Heart right ventricle (tissue), 16 donors: ENCODE results near the gene AP1G1. TPM values are rescaled to one million over a fixed set of nuclear protein-coding genes. Genes with fewer than 3 reads are reported as not detected.

Experiments used
- ATAC-seq, 8 donors: fragments of 200-7000 bp; cut with Tn5 transposase; one replicate each; pipeline ENCODE4 v1.9.1; 2020; ENCODE audit warnings: mild to moderate bottlenecking in 8 of 8, moderate library complexity in 8 of 8, moderate number of reproducible peaks in 1 of 8
- DNase-seq, 2 donors: peaks; one replicate each; pipeline ENCODE4 v3.0.0-alpha.2; 2020
- H3K27ac ChIP-seq, 10 donors: fragments of 200-600 bp; sonication (generic) in 2 of 10; one replicate each; pipeline versions ENCODE4 v1.5.0 to v1.8.0; 2020 to 2022; ENCODE audit warnings: mild to moderate bottlenecking in 3 of 10
- H3K27me3 ChIP-seq, 7 donors: fragments of 200-600 bp; one replicate each; pipeline ENCODE4 v1.8.0; 2021 to 2022; ENCODE audit warnings: mild to moderate bottlenecking in 2 of 7
- H3K36me3 ChIP-seq, 9 donors: fragments of 200-600 bp; sonication (generic) in 1 of 9; one replicate each; pipeline versions ENCODE4 v1.5.0 to v1.8.0; 2020 to 2022; ENCODE audit warnings: mild to moderate bottlenecking in 2 of 9
- H3K4me1 ChIP-seq, 9 donors: fragments of 200-600 bp; sonication (generic) in 1 of 9; one replicate each; pipeline versions ENCODE4 v1.5.0 to v1.8.0; 2020 to 2022; ENCODE audit warnings: mild to moderate bottlenecking in 4 of 9
- H3K4me3 ChIP-seq, 10 donors: fragments of 200-600 bp; sonication (generic) in 2 of 10; one replicate each; pipeline versions ENCODE4 v1.5.0 to v1.8.0; 2020 to 2022; ENCODE audit warnings: mild to moderate bottlenecking in 7 of 10, moderate library complexity in 2 of 10
- H3K9me3 ChIP-seq, 11 donors: fragments of 200-600 bp in 10 of 11; sonication (generic) in 2 of 11; one replicate each; pipeline versions ENCODE4 v1.5.0 to v1.8.0; 2013 to 2022; ENCODE audit warnings: mild to moderate bottlenecking in 2 of 11, control low read depth in 1 of 11, moderate library complexity in 1 of 11
- WGBS, 2 donors: extraction: QIAGEN DNeasy Blood & Tissue Kit; methylation state at CpG; one replicate each; pipeline ENCODE4 v1.1.7; 2013; ENCODE audit warnings: inconsistent platforms in 1 of 2; 5-methylcytosine and 5-hydroxymethylcytosine counted together
- intact Hi-C, 10 donors: fragments of 100-400 bp; cut with DNase I; formaldehyde crosslinking; loops; one replicate each; pipeline versions ENCODE4 v1.11.1 to v1.14.2; 2022
- polyA plus RNA-seq, 2 donors: library from polyadenylated mRNA; stranded (reverse); fragments of 200-250 nt; gene quantifications; one replicate each; pipeline ENCODE4 v1.2.3, GENCODE V29; 2013
- total RNA-seq, 10 donors: library from RNA; stranded (reverse); fragmentation: NEBNext Ultra II Directional in 3 of 10; extraction: Animal tissue kit (Norgen Biotek cat#: 25700) in 3 of 10; gene quantifications; one replicate each; pipeline versions ENCODE4 v1.2.1 to v1.2.4, GENCODE V29; 2021 to 2023
- TF ChIP-seq, protein P1 (sequence below), 9 donors: fragments of 200-600 bp; sonication (generic) in 2 of 9; IDR thresholded peaks; one replicate each; pipeline versions ENCODE4 v1.5.0 to v1.8.0; 2021 to 2022; ENCODE audit warnings: antibody characterized with exemption in 9 of 9, mild to moderate bottlenecking in 5 of 9, moderate library complexity in 1 of 9
- donor health status: Arrhythmogenic right ventricular cardiomyopathy.
- donor health status: ischemic (EF 13 %, LVEDD 7.1; RV severe dilation, severe dysfunction).
- donor health status: healthy with polysubstance abuse.
- donor health status: DM: no; HTN: yes; CAD: no.
- donor health status: DM: no; HTN: no; CAD: no.
- donor health status: ischemic (EF 25% LVEDD 6.9; RV normal size, moderate dysfunction).
- donor health status: ischemic (EF 25% LVEDD 5.7; RV mildly dilated, moderate dysfunction).
- donor health status: healthy.
- donor health status: DM: yes; HTN: yes; CAD: no.
- donor health status: Ischemic cardiomyopathy.
- donor health status: ischemic (EF 35%, LVEDD 5.7; RV mildly dilated, moderate dysfunction).
- donor health status: nonischemic (EF 11% LVEDD 7.7; RV severe dilation, severe dysfunction).
- donor health status: DM: yes; HTN: yes; CAD: no.
- donor health status: PGD.
- donor health status: ischemic (EF 29% LVEDD 5.4; RV normal size, mild dysfunction).
- donor health status: nonischemic (EF 23%, LVEDD 6.1; RV moderate dilation, normal function).

Gene AP1G1
- total and polyA plus RNA-seq, 12 donors, result 12.4 to 53.7 (median 36.1) TPM

DNA sequence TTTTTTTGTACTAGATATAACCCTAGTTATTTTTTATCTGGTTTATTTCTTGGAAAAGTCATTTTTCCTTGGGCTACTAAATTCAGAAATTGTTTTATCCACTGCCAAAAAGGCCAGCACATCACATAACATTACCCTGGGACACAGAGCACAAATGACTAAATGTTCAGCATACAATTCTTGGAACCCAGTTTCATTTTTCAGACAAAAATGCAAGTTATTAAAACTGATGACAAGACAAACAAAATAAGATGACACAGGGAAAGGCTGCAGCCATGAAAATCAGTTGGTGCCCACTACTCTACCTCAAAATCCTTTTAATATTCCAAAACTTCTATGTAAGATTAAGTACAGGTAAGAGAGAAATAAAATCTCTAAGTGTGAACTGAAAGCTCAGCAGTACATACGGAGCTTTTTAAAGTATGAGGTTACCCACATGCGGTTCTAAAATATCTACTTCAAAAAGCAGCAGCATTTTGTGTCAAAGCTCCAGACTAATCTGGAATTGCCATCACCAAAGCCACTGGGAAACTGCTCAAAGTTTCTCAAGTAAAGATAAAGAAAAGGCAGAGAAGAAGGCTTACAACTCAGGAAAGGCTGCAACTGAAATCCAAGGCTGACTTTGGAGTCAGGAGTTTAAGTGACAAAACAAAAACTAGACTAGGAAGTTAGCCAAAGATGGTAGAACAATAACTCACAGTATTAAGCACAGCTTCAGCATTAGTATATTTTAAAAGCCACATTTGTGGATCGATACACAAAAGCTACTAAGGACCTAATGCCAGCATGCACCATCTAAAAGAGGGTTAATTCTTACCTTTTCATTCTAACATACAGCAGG lies 41.4 kb downstream of the AP1G1 start:
- TF ChIP-seq, protein P1, sequence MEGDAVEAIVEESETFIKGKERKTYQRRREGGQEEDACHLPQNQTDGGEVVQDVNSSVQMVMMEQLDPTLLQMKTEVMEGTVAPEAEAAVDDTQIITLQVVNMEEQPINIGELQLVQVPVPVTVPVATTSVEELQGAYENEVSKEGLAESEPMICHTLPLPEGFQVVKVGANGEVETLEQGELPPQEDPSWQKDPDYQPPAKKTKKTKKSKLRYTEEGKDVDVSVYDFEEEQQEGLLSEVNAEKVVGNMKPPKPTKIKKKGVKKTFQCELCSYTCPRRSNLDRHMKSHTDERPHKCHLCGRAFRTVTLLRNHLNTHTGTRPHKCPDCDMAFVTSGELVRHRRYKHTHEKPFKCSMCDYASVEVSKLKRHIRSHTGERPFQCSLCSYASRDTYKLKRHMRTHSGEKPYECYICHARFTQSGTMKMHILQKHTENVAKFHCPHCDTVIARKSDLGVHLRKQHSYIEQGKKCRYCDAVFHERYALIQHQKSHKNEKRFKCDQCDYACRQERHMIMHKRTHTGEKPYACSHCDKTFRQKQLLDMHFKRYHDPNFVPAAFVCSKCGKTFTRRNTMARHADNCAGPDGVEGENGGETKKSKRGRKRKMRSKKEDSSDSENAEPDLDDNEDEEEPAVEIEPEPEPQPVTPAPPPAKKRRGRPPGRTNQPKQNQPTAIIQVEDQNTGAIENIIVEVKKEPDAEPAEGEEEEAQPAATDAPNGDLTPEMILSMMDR (IDR thresholded peaks at IDR 0.05), result no peak
- DNase-seq, result no peak
- Histone ChIP-seq H3K36me3 (peaks cover 0 to 99% (median 38%) of the 10 kb centered on the region in 9 donors), H3K27ac (no peak overlapping the region), H3K4me1 (peaks cover 0 to 19% (median 11%) of the 10 kb centered on the region in 9 donors), H3K4me3 (no peak overlapping the region), H3K27me3 (no peaks in the 10 kb centered on the region), H3K9me3 (peaks cover 0 to 3% (median 0%) of the 10 kb centered on the region in 11 donors)
- intact Hi-C loops, result loop anchor here in 1 of 10 donors (10.0 kb wide), 1 partner anchor 188 kb away; no protein-coding TSS in a partner anchor
- WGBS, 2 donors, result 75 to 85% methylated on average over 3 of the region's 3 CpGs
- no peak for ATAC-seq

- Histone ChIP-seq H3K36me3 (peaks cover 0 to 99% (median 43%) of the 10 kb centered on the region in 9 donors), H3K27me3 (no peaks in the 10 kb centered on the region), H3K9me3 (no peaks in the 10 kb centered on the region), H3K27ac (no peak overlapping the region), H3K4me1 (peaks cover 0 to 16% (median 9%) of the 10 kb centered on the region in 9 donors), H3K4me3 (no peak overlapping the region)
- DNase-seq (no peak), ATAC-seq (no peak)
- intact Hi-C loops, result loop anchor here in 1 of 10 donors (10.0 kb wide), 1 partner anchor 193 kb away; no protein-coding TSS in a partner anchor
- 58 to 66% methylated on average over 2 of the region's 2 CpGs for WGBS, 2 donors
- TF ChIP-seq, protein P1 (IDR thresholded peaks at IDR 0.05), result no peak
Measured at GRCh38 chr16:71762186-71762585, 46.4 kb downstream of the AP1G1 start.

DNA sequence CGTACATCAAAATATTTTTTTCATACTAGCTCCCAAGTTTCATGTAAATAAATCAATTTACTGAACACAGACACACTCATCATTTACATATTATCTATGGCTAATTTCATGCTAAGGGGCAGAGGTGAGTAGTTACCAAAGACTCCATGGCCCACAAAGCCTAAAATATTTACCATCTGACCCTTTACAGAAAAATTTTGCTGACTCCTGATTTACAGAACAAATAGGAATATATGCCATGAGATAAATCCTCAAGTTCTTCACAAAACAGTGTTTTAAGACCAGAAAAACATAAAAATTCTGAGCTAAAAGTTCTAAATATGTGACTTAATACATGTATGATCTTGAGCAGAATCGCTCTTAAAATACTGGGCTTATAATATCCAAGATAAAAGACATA lies 47.5 kb downstream of the AP1G1 start:
- intact Hi-C loops, result loop anchor here in 1 of 10 donors (10.0 kb wide), 1 partner anchor 194 kb away; no protein-coding TSS in a partner anchor
- 97 to 99% methylated on average over 2 of the region's 2 CpGs for WGBS, 2 donors
- Histone ChIP-seq H3K27me3 (no peaks in the 10 kb centered on the region), H3K4me1 (peaks cover 0 to 6% (median 0%) of the 10 kb centered on the region in 9 donors), H3K4me3 (no peak overlapping the region), H3K9me3 (no peaks in the 10 kb centered on the region), H3K36me3 (peaks cover 0 to 100% (median 52%) of the 10 kb centered on the region in 9 donors), H3K27ac (no peak overlapping the region)
- ATAC-seq (no peak), DNase-seq (no peak)
- TF ChIP-seq, protein P1 (IDR thresholded peaks at IDR 0.05), result no peak

GRCh38 chr16:71758293-71758760 lies 50.3 kb downstream of the AP1G1 start:
- H3K9me3 ChIP-seq, result no peaks in the 10 kb centered on the region
- ATAC-seq (peak; percentile 16 to 93 (median 69)), DNase-seq (no peak)
- intact Hi-C loops, result no loop called here
- H3K27me3 ChIP-seq, result no peaks in the 10 kb centered on the region
- 44 to 67% methylated on average over 5 of the region's 5 CpGs for WGBS, 2 donors
- no peak overlapping the region for H3K27ac ChIP-seq
- peaks cover 0 to 100% (median 74%) of the 10 kb centered on the region in 9 donors for H3K36me3 ChIP-seq
- no peak overlapping the region for H3K4me3 ChIP-seq
- H3K4me1 ChIP-seq, result peaks cover 0 to 5% (median 0%) of the 10 kb centered on the region in 9 donors
- TF ChIP-seq, protein P1 (IDR thresholded peaks at IDR 0.05), result no peak
